Liver (tissue), 9 donors: Measurements from ENCODE around the gene RNFT2. TPM values are rescaled to one million over a fixed set of nuclear protein-coding genes. Genes with fewer than 3 reads are reported as not detected.

ENCODE experiments used
- DNase-seq: peaks from one replicate; pipeline ENCODE4 v3.0.0-alpha.2; 2017; ENCODE audit warnings: low spot score
- H3K27ac ChIP-seq, 2 donors: one replicate each; pipeline ENCODE4 v1.7.0; 2013; ENCODE audit warnings: inconsistent platforms in 2 of 2, low read length in 2 of 2, control low read depth in 1 of 2, low read depth in 1 of 2, mild to moderate bottlenecking in 1 of 2
- H3K27me3 ChIP-seq, 4 donors: one replicate each; pipeline versions ENCODE4 v1.6.1 to v1.7.0; 2013; ENCODE audit warnings: low read length in 3 of 4, inconsistent platforms in 1 of 4, mild to moderate bottlenecking in 1 of 4, moderate library complexity in 1 of 4; ENCODE audit not compliant: control insufficient read depth in 4 of 4, insufficient read depth in 4 of 4
- H3K36me3 ChIP-seq, 4 donors: one replicate each; pipeline versions ENCODE4 v1.6.1 to v1.7.0; 2013; ENCODE audit warnings: low read length in 3 of 4, mild to moderate bottlenecking in 3 of 4, low read depth in 1 of 4, moderate library complexity in 1 of 4; ENCODE audit not compliant: control insufficient read depth in 4 of 4, insufficient read depth in 3 of 4
- H3K4me1 ChIP-seq, 4 donors: one replicate each; pipeline versions ENCODE4 v1.6.1 to v1.7.0; 2013; ENCODE audit warnings: low read length in 3 of 4, mild to moderate bottlenecking in 3 of 4, moderate library complexity in 1 of 4; ENCODE audit not compliant: control insufficient read depth in 4 of 4, insufficient read depth in 4 of 4
- H3K4me3 ChIP-seq, 3 donors: one replicate each; pipeline versions ENCODE4 v1.6.1 to v1.7.0; 2013; ENCODE audit warnings: low read length in 3 of 3, control low read depth in 1 of 3, low read depth in 1 of 3, mild to moderate bottlenecking in 1 of 3
- H3K9ac ChIP-seq, 2 donors: one replicate each; pipeline ENCODE4 v1.7.0; 2013; ENCODE audit warnings: low read length in 2 of 2, mild to moderate bottlenecking in 2 of 2, moderate library complexity in 2 of 2, control low read depth in 1 of 2, low read depth in 1 of 2
- H3K9me3 ChIP-seq, 4 donors: one replicate each; pipeline versions ENCODE4 v1.6.1 to v1.7.0; 2013; ENCODE audit warnings: low read length in 3 of 4; ENCODE audit not compliant: control insufficient read depth in 4 of 4
- ATF3 ChIP-seq: IDR thresholded peaks from 2 replicates; pipeline ENCODE4 v1.6.1; 2016; ENCODE audit warnings: antibody characterized with exemption
- EGR1 ChIP-seq, 2 donors: IDR thresholded peaks; 2 replicates each; pipeline ENCODE4 v1.6.1; 2016 to 2018; ENCODE audit warnings: antibody characterized with exemption in 2 of 2, low read depth in 2 of 2
- FOXA1 ChIP-seq: IDR thresholded peaks from 2 replicates; pipeline ENCODE4 v1.6.1; 2016; ENCODE audit warnings: antibody characterized with exemption
- FOXA2 ChIP-seq: IDR thresholded peaks from 2 replicates; pipeline ENCODE4 v1.6.1; 2016; ENCODE audit warnings: antibody characterized with exemption
- GABPA ChIP-seq, 2 donors: IDR thresholded peaks in 1 of 2; conservative IDR thresholded peaks in 1 of 2; 2 replicates each; pipeline ENCODE4 v1.6.1; 2016; ENCODE audit warnings: antibody characterized with exemption in 2 of 2, mild to moderate bottlenecking in 1 of 2, moderate library complexity in 1 of 2
- HNF4A ChIP-seq, 2 donors: conservative IDR thresholded peaks; 2 replicates each; pipeline ENCODE4 v1.6.1; 2016; ENCODE audit warnings: antibody characterized with exemption in 2 of 2, mild to moderate bottlenecking in 2 of 2
- HNF4G ChIP-seq: IDR thresholded peaks from 2 replicates; pipeline ENCODE4 v1.6.1; 2016; ENCODE audit warnings: antibody characterized with exemption
- JUND ChIP-seq, 2 donors: IDR thresholded peaks; 2 replicates each; pipeline ENCODE4 v1.6.1; 2016; ENCODE audit warnings: antibody characterized with exemption in 2 of 2
- MAX ChIP-seq: IDR thresholded peaks from 2 replicates; pipeline ENCODE4 v1.6.1; 2016; ENCODE audit warnings: antibody characterized with exemption
- NR2F2 ChIP-seq: IDR thresholded peaks from 2 replicates; pipeline ENCODE4 v1.6.1; 2016; ENCODE audit warnings: antibody characterized with exemption
- RAD21 ChIP-seq, 2 donors: IDR thresholded peaks; 2 replicates each; pipeline ENCODE4 v1.6.1; 2016; ENCODE audit warnings: antibody characterized with exemption in 2 of 2, mild to moderate bottlenecking in 2 of 2
- REST ChIP-seq: IDR thresholded peaks from 2 replicates; pipeline ENCODE4 v1.6.1; 2016; ENCODE audit warnings: antibody characterized with exemption, mild to moderate bottlenecking
- RXRA ChIP-seq, 2 donors: IDR thresholded peaks; 2 replicates each; pipeline ENCODE4 v1.6.1; 2017 to 2018; ENCODE audit warnings: antibody characterized with exemption in 2 of 2, mild to moderate bottlenecking in 1 of 2
- SP1 ChIP-seq: IDR thresholded peaks from 2 replicates; pipeline ENCODE4 v1.6.1; 2018; ENCODE audit warnings: antibody characterized with exemption, mild to moderate bottlenecking
- TAF1 ChIP-seq: conservative IDR thresholded peaks from 2 replicates; pipeline ENCODE4 v1.6.1; 2016; ENCODE audit warnings: antibody characterized with exemption, mild to moderate bottlenecking
- YY1 ChIP-seq: IDR thresholded peaks from 2 replicates; pipeline ENCODE4 v1.6.1; 2016; ENCODE audit warnings: antibody characterized with exemption, mild to moderate bottlenecking
- WGBS: extraction: QIAGEN DNeasy Blood & Tissue Kit; methylation state at CpG from one replicate; pipeline ENCODE4 v1.1.7; 2013; 5-methylcytosine and 5-hydroxymethylcytosine counted together
- polyA plus RNA-seq, 2 donors: library from polyadenylated mRNA; stranded (reverse) in 1 of 2; unstranded in 1 of 2; fragments of 200-250 nt in 1 of 2; fragments of >200 nt in 1 of 2; fragmentation: Nextera tagmentation in 1 of 2; extraction: Ambion mirVana in 1 of 2; gene quantifications; one replicate each; pipeline versions ENCODE4 v1.2.1 to v1.2.3, GENCODE V29; 2013 to 2015
- total RNA-seq, 2 donors: library from RNA; depleted of rRNA; stranded (reverse); fragments of >200 nt; gene quantifications; one replicate each; pipeline ENCODE4 v1.2.3, GENCODE V29; 2014
- TF ChIP-seq, protein P1 (sequence below): fragments of 150-350 bp; IDR thresholded peaks from 2 replicates; pipeline ENCODE4 v1.5.1; 2017; ENCODE audit warnings: improper control_type of control experiment, low read depth, low read length; ENCODE audit not compliant: missing input control
- TF ChIP-seq, protein P2 (sequence below): IDR thresholded peaks from 2 replicates; pipeline ENCODE4 v1.6.1; 2016; ENCODE audit warnings: antibody characterized with exemption
- donor health status: healthy.
- donor health status: healthy.
- donor health status: healthy.
- donor health status: healthy.
- donor health status: healthy.

The RNFT2 gene
- total and polyA plus RNA-seq, 4 donors: 0.13 to 1.4 (median 0.19) TPM

DNA sequence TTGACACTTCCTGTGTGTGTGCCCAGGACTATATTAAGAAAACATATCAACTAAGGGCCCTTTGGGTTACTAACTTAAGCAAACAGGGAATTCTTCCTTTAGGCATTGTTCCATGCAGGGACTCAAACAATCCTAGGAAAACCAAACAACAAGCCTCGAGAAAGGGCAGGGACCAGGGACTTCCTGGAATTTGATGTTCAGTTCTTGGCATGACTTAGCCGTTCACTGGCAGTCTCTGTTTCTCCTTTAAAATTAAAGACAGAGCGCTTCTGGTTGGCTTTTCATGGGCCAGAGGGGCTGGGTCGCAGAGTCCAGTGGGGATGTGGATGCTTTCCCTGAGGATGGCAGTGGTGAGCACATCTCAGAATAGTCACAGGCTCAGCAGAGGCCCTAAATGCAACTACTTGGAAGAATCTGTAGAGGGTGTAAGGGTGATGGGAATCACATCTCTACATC lies 35.2 kb downstream of the RNFT2 start (continued):
- TF ChIP-seq, protein P1, sequence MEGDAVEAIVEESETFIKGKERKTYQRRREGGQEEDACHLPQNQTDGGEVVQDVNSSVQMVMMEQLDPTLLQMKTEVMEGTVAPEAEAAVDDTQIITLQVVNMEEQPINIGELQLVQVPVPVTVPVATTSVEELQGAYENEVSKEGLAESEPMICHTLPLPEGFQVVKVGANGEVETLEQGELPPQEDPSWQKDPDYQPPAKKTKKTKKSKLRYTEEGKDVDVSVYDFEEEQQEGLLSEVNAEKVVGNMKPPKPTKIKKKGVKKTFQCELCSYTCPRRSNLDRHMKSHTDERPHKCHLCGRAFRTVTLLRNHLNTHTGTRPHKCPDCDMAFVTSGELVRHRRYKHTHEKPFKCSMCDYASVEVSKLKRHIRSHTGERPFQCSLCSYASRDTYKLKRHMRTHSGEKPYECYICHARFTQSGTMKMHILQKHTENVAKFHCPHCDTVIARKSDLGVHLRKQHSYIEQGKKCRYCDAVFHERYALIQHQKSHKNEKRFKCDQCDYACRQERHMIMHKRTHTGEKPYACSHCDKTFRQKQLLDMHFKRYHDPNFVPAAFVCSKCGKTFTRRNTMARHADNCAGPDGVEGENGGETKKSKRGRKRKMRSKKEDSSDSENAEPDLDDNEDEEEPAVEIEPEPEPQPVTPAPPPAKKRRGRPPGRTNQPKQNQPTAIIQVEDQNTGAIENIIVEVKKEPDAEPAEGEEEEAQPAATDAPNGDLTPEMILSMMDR: no peak
- TF ChIP-seq ATF3 (no peak), MAX (no peak), FOXA1 (no peak), RXRA (IDR thresholded peaks at IDR 0.05) (no peak), HNF4G (no peak), TAF1 (no peak)

DNA sequence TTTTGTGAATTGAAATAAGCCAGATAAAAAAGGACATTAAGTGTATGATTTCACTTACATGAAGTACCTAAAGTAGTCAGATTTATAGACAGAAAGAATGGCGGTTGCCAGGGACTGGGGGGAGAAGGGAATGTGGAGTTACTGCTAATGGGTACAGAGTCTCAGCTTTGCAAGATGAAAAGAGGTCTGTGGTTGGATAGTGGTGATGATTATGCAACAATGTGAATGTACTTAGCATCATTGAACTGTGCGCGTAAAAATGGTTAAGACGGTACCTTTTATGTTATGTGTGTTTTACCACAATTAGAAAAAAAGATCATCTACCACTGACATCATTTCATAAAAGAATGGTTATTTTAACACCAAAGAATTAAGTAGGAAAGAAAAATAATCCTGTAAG lies 35.9 kb downstream of the RNFT2 start:
- no peak overlapping the region for H3K27ac ChIP-seq
- H3K27me3 ChIP-seq: no peaks in the 10 kb centered on the region
- H3K36me3 ChIP-seq: no peaks in the 10 kb centered on the region
- H3K9me3 ChIP-seq: no peaks in the 10 kb centered on the region
- no peak overlapping the region for H3K9ac ChIP-seq
- DNase-seq: no peak
- H3K4me3 ChIP-seq: no peak overlapping the region
- H3K4me1 ChIP-seq: no peaks in the 10 kb centered on the region
- TF ChIP-seq FOXA1: no peak
- TF ChIP-seq RXRA (IDR thresholded peaks at IDR 0.05): no peak
- no peak for TF ChIP-seq TAF1
- no peak for TF ChIP-seq SP1
- no peak for TF ChIP-seq YY1
- TF ChIP-seq HNF4A (conservative IDR thresholded peaks at IDR 0.05): no peak
- no peak for TF ChIP-seq ATF3
- TF ChIP-seq GABPA (IDR thresholded peaks at IDR 0.05 in 1 of 2, conservative IDR thresholded peaks at IDR 0.05 in 1 of 2): no peak
- no peak for TF ChIP-seq RAD21 (IDR thresholded peaks at IDR 0.05)
- TF ChIP-seq REST: no peak
- TF ChIP-seq, protein P2, sequence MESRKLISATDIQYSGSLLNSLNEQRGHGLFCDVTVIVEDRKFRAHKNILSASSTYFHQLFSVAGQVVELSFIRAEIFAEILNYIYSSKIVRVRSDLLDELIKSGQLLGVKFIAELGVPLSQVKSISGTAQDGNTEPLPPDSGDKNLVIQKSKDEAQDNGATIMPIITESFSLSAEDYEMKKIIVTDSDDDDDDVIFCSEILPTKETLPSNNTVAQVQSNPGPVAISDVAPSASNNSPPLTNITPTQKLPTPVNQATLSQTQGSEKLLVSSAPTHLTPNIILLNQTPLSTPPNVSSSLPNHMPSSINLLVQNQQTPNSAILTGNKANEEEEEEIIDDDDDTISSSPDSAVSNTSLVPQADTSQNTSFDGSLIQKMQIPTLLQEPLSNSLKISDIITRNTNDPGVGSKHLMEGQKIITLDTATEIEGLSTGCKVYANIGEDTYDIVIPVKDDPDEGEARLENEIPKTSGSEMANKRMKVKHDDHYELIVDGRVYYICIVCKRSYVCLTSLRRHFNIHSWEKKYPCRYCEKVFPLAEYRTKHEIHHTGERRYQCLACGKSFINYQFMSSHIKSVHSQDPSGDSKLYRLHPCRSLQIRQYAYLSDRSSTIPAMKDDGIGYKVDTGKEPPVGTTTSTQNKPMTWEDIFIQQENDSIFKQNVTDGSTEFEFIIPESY: no peak
- TF ChIP-seq NR2F2: no peak
- TF ChIP-seq EGR1 (IDR thresholded peaks at IDR 0.05; ENCODE audit: low read depth in 2 of 2): no peak
- TF ChIP-seq HNF4G: no peak
- TF ChIP-seq MAX: no peak
- no peak for TF ChIP-seq JUND (IDR thresholded peaks at IDR 0.05)
- TF ChIP-seq FOXA2: no peak
- WGBS: 66% methylated on average over 4 of the region's 4 CpGs
